Chondrocyte (in vitro differentiated cells): ENCODE data around the gene ELL. TPM values are rescaled to one million over a fixed set of nuclear protein-coding genes. Genes with fewer than 3 reads are reported as not detected.

Source experiments
- DNase-seq: peaks from one replicate; pipeline ENCODE4 v3.0.0; 2021; ENCODE audit warnings: mixed read lengths, low spot score
- H3K27ac Mint-ChIP-seq: one replicate; pipeline ENCODE4 v1.8.0; 2021; ENCODE audit warnings: mild to moderate bottlenecking, moderate library complexity, mixed read lengths; ENCODE audit not compliant: unreplicated experiment
- H3K27me3 Mint-ChIP-seq: 2 replicates; pipeline ENCODE4 v1.8.0; 2021; ENCODE audit warnings: low read depth, mixed read lengths
- H3K36me3 Mint-ChIP-seq: 2 replicates; pipeline ENCODE4 v1.8.0; 2021; ENCODE audit warnings: low read depth, mixed read lengths
- H3K4me1 Mint-ChIP-seq: 2 replicates; pipeline ENCODE4 v1.8.0; 2021; ENCODE audit warnings: low read depth, mild to moderate bottlenecking, mixed read lengths
- H3K4me3 Mint-ChIP-seq: one replicate; pipeline ENCODE4 v1.8.0; 2021; ENCODE audit warnings: mild to moderate bottlenecking, moderate library complexity, mixed read lengths; ENCODE audit not compliant: unreplicated experiment
- H3K9me3 Mint-ChIP-seq: 2 replicates; pipeline ENCODE4 v1.8.0; 2021; ENCODE audit warnings: low read depth, mixed read lengths
- CTCF ChIP-seq: fragments of 200-600 bp; sonication (generic); IDR thresholded peaks from 2 replicates; pipeline ENCODE4 v1.5.0; 2021; ENCODE audit warnings: antibody characterized with exemption, mild to moderate bottlenecking, moderate library complexity
- total RNA-seq: library from RNA; stranded (reverse); gene quantifications from 3 replicates; pipeline ENCODE4 v1.2.1, GENCODE V29; 2021

The ELL gene
- total RNA-seq, 1 donor from 2014 or later, result 14.0 TPM

DNA sequence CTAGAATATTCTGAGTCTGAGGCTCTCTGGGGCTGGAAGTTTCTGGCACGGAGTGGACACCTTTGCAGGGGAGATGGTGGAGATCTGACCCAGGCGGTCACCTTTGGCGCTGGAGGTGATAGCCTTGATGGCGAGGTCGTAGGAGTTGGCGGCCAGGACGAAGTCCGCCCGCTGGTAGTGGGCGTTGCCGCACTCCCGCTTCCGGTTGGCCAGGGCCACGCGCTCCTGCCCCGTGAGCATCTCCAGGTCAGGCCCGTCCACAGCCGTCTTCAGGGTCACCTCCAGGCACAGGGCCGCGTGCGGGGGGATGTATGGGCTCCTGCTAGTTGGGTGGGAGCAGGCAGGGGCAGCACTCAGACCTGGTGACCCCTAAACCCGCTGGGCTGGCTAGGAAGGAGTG is 16.2 kb upstream of the ELL start:
- peaks cover 13% of the 10 kb centered on the region for H3K36me3 Mint-ChIP-seq
- TF ChIP-seq CTCF, result no peak
- no peaks in the 10 kb centered on the region for H3K9me3 Mint-ChIP-seq
- peaks cover 10% of the 10 kb centered on the region for H3K4me1 Mint-ChIP-seq
- H3K27ac Mint-ChIP-seq, result no peak overlapping the region
- no peak overlapping the region for H3K4me3 Mint-ChIP-seq
- no peaks in the 10 kb centered on the region for H3K27me3 Mint-ChIP-seq
- no peak for DNase-seq

- Mint-ChIP-seq H3K27ac (no peak overlapping the region), H3K27me3 (no peaks in the 10 kb centered on the region), H3K4me3 (no peak overlapping the region), H3K36me3 (peaks cover 13% of the 10 kb centered on the region), H3K4me1 (peaks cover 6% of the 10 kb centered on the region), H3K9me3 (no peaks in the 10 kb centered on the region)
- no peak for DNase-seq
- no peak for TF ChIP-seq CTCF
Observed at GRCh38 chr19:18537431-18537830, 15.6 kb upstream of the ELL start.

DNA sequence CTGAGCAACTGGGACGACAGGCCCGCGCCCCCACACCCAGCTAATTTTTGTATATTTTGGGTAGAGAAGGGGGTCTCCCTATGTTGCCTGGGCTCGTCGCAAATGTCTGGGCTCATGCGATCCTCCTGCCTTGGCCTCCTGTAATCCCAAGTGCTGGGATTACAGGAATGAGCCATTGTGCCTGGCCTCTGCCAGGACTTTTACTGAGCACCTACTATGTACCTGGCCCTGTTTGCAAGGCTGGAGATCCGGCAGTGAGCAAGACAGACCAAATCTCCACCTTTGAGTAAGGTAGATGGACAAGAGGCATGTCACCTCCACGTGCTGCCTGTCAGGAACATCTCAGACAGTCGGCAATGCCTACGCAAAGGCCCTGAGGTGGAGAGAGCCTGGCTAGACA is 14.6 kb upstream of the ELL start:
- Mint-ChIP-seq H3K4me3 (no peak overlapping the region), H3K4me1 (no peaks in the 10 kb centered on the region), H3K9me3 (no peaks in the 10 kb centered on the region), H3K27me3 (no peaks in the 10 kb centered on the region), H3K36me3 (peaks cover 14% of the 10 kb centered on the region), H3K27ac (no peak overlapping the region)
- DNase-seq, result no peak
- no peak for TF ChIP-seq CTCF

DNA sequence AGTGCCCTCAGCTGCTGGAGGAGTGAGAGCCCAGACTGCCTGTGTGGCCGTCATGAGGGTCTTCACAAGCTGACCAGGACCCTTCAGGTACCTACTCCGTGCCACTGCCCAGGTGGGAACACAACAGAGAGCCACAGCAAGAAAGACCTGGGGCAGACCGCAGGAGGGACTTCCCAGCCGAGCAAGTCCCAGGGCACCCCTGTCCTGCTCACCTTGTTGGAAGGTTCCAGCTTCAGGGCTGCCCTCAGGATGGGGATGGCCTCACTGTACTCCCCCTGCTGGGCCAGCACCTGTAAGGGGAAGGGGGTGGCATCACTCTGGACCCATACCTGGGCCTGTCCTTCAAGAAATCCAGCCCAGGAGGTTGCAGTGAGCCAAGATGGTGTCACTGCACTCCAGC is 11.2 kb upstream of the ELL start:
- Mint-ChIP-seq H3K4me3 (no peak overlapping the region), H3K36me3 (peaks cover 13% of the 10 kb centered on the region), H3K27me3 (no peaks in the 10 kb centered on the region), H3K4me1 (no peaks in the 10 kb centered on the region), H3K27ac (no peak overlapping the region), H3K9me3 (no peaks in the 10 kb centered on the region)
- DNase-seq, result no peak
- no peak for TF ChIP-seq CTCF

DNA sequence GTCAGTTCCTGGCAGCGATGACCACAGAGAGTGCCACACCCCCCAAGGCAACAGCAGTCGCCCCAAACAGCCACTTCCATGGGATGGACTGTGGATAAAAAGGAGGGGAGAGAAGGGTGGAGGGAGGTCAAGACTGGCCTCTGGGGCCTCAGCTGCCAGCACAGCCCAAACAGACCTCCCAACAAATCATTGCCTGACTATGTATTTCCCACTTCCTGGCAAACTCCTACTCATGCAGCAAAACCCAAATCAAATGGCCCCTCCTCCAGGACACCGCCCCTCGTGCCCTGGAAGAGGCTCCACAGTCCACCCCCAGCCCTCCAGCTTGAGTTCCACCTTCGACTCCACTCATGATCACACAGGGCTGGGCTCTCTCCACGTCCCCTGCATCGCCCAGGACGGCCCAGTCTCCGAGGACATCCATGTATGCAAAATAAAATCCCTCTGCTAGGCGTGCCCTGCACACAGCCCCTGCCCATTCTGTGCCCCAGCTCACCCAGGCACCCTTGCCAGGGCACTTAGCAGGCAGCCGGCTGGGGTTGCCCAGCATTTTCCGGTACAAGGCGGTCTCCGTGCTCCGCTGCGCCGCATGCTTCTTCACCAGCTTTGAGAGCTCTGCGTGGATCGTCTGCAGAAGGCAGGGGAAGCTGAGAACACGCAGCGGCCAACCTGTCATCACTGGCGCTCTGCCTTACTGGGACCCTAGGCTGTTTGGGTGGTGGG is 10.5 kb upstream of the ELL start:
- no peak for DNase-seq
- Mint-ChIP-seq H3K27ac (no peak overlapping the region), H3K27me3 (no peaks in the 10 kb centered on the region), H3K4me3 (no peak overlapping the region), H3K36me3 (peaks cover 11% of the 10 kb centered on the region), H3K4me1 (no peaks in the 10 kb centered on the region), H3K9me3 (no peaks in the 10 kb centered on the region)
- no peak for TF ChIP-seq CTCF
